GM21576 (cell line): ENCODE data around the gene PTPRT.

Experiments
- ATAC-seq: cut with Tn5 transposase; IDR thresholded peaks from one replicate; pipeline ENCODE4 v1.9.1; 2021; ENCODE audit warnings: mild to moderate bottlenecking, moderate library complexity; ENCODE audit not compliant: unreplicated experiment

Gene PTPRT

DNA sequence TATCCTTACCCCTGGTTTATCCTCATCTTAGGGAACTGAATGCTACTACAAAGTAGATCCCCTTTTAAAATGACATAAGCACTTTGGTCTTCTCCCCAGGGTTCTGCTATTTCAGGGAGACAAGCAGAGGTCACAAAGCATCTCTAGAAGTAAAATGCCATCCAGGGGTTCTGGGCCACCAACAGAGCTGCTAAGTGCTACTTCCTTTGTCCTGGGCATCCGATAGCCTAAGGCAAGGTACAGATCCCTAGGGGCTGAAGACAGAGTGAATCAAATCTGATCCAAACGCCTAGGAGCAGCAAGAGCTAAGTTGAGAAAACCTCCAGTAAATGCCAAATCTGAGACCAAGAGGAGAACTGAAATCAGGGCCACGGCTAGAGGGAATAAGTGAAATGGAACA is 161.2 kb downstream of the PTPRT start:
- ATAC-seq: no peak

DNA sequence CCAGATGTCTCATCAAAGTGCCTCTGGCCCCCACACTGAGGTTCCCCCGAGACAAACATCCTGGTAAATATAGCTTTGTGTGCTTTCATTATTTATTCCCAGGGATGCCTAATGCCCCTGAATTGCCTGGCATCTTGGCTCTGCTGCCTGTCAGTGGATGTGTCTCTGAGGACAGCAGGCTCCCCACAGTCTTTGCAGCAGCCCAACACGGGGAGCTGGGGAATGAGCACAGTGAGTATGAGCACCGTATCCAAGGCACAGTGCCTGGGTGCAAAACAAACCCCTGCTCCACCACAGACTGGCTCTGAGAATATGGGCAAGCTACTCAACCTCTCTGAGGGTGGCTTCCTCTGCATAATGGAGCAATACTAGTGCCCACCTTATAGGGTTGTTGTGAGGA is 165.9 kb downstream of the PTPRT start:
- no peak for ATAC-seq

DNA sequence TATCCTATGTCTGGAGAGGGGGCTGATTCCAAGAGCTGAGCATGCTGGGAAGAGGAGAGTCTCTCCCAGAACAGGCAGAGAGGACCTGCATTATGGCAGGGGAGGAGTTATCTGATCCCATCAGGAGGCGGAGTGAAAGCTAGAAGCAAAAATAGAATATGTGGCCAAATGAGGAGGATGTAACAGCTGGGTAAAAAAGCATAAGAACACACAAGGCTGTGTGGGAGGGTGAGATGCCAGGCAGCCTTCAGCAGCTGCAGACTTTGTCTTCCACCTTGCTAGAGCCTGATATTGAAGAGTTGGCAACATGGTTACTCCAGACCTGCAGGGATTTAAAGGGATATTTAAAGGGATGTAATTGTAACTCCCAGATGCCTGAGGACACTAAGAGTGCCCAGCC is 167.1 kb downstream of the PTPRT start:
- ATAC-seq: no peak

DNA sequence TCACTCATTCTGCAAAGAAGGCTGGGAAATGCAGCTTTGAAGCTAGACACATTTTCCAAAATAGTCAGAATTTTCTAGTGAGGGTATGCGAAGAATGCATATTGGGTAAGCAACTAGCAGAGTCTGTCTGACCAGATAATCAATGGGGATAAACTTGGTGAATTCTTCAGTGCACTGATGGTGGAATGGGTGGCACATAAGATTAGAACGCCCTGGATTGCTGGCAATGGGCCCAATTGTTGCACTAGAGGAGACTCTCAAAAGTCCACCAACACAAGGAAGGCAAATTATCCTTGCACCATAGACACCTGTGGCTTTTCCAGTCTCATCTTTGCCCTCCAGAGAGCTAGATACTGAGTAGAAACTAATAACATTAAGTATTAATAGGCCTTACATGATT is 167.6 kb downstream of the PTPRT start:
- no peak for ATAC-seq

DNA sequence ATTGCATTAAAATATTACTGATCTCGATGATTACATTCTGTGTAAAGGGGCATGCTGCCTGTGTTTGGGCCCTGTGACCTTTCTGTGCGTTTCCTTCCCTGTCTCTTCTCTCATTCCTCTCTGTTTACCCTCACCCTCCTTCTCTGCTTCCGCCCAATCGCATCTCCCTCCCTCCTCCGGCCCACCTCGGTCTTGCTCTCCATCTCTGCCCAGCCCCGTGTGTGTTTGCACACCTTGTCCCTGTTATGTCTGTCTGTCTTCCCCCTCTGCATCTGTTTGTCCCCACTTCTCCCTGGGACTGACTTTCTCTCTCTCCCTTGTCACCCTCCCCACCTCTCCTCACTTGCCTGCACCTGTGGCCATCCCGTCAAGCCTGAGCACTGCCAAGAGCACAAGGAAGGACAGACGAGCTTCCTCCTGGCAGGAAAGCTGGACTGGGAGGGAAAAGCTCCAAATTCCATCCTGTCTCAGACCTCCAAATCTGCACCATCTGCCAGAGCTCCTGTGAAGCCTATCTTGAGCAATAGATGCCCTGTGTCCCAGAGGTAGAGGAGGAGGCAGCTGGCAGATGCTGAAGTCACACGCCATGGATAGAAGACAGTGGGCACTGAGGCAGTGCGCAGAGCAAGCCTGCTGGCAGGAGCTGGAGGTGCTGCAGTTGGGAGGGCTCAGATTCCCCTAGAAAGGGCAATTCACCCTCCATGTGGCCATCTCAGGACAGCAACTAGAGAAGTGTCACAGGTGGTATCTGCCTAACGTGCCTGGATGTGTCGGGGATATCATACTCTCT is 172.3 kb downstream of the PTPRT start:
- no peak for ATAC-seq

DNA sequence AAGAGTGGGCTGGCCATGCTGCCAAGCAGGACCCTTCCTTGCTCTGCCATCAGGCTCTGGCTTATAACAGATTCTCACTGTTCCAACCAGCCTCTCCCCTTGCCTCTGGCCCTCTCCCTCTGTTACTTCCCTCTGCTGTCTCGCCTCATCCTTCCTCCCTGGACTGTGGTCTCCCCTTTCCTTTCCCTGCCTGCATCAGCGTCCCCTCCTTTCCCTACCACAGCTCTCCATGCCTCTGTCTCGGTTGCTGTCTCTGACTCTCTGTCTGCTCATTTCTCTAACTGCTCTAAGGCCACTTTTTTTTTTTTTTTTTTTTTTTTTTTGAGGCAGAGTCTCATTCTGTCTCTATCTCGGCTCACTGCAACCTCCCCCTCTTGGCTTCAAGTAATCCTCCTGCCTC is 173.4 kb downstream of the PTPRT start:
- no peak for ATAC-seq

DNA sequence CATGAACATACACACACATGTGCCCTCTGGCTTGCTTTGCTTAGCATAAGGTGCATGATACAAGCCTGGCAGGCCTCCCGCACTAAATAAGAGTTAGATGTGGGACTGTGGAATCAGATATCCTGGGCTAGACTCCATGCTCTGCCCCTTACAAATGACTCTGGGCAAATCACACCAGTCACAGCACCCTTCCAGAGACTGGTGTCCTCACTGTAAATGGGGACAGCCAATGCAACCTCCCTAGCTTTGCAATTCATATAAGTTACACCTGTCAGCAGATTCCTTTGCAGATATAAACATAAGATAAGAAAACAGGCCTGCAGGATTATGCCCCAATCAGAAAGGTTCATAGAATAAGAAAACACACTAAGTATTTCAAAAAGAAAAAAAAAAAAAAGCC is 174.1 kb downstream of the PTPRT start:
- ATAC-seq: no peak

DNA sequence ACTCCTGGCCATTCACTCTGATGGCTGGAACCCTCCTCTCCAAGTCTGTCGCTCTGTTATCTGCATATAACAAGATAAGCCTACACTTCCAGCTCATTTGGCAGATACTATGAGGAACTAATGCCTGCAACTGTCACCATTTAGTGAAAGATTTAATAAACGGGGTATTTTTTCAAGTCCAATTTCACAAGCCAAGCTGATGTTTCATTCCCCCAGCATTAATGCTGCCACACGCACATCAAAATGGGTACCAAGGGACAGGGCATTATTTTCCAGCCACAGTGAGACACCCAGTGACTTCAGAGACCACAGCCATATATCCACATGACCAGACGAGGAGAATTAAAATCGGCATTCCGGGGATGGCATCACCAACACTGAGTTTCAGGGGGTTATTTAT is 175.5 kb downstream of the PTPRT start:
- no peak for ATAC-seq

DNA sequence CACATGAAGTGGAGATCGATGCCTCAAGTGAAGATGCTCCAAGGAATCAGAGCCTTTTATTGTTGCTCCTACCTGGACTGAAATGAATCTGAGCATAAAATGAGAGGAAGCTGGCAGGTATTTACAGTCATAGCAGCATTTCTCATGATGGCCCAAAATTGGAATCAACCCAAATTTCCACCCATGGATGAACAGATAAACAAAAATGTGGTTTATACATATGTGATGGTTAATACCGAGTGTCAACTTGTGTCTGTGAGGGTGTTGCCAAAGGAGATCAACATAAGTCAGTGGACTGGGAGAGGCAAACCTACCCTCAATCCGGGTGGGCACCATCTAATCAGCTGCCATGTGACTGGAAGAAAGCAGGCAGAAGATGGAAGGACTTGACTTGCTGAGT is 178.2 kb downstream of the PTPRT start:
- ATAC-seq: no peak

DNA sequence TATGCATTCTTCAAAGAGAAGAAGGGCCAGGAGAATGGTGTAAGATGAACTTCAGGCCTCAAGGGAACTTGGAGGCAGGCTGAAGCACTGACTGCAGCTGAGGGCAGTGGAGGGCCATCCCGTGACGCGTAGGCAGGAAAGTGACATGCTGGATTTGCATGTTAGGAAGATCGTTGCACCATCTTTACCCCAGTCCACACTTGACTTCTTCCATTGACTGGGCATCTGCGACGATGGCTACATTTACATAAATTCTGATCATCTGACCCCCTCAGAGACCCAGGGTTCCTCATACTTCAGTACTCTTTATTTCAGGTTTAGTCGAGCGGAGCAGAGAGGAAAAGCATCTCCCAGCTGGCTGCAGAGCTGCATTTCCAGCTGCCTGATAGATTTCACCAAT is 180.2 kb downstream of the PTPRT start:
- ATAC-seq: no peak

DNA sequence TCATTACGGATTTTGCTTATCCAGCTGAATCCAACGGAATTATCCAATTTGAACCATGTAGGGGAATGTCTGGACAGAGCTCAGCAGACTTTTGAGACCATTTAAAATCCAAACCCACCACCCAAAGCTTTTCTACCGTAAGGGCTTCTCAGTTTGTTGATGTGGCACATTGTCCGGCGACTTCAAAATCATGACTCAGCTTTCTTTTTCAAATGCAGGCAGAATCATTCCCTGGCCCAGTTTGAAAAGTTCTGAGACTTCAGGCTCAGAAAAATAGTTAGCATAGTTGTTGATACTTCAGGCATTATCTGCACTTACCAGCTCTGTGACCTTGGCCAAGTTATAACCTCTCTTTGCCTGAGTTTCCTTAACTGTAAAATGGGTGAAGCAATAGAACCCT is 182.2 kb downstream of the PTPRT start:
- no peak for ATAC-seq

DNA sequence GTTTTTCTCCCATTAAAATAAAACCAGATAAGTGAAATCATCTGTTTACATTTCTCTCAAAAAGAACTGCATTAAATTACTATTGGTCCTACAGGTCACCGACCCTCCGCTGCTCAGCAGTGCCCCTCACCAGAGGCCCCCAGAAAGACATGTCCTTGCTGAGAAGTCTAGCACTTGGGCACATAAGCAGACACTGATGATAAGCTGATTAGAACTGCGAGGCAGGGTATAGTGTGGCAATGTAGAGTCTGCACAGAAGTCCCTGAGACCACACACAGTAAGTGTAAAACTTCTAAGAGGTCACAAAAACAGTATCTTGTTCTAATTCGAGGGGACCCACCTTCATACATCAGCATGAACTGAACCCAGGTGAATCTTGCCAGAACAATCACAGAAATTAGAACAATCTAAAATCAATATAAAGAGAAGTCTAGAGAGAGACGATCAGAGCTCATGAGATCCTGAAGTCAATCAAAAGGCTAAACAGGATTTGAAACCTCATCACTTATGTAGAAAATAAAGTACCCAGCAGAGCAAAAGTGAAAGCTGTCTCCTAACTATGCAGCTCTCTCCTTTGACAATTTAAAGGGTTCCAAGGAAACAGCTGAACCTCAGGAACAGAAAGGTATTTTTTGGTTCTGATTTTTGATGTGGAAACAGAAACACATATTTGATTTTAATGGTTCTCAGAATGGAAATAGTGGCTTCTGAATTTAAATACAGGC is 182.9 kb downstream of the PTPRT start:
- ATAC-seq: no peak

DNA sequence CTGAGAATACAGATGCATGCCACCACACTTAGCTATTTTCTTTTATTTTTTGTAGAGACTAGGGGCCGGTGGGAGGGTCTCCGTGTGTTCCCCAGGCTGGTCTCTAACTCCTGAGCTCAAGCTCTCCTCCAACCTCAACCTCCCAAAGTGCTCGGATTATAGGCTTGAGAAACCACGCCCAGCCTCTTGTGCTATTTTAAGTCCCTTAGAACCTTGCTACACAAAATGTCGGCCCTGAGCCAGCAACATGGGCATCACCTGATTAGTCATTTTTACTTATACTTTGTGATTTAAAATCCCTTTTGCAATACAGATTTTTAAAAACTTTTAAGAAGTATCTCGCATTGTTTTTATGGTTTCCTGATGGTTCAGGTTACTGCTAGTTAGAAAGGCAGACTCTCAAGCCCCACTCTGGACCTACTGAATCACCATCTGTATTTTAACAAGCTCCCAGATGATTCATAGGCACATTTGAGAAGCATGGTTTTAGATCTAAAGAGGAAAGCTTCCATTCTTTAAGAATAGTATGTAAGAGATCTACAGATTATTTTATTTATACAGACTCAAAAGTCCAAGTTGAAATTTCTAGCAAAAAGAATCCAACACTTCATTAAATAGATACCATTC is 186.3 kb downstream of the PTPRT start:
- ATAC-seq: no peak

DNA sequence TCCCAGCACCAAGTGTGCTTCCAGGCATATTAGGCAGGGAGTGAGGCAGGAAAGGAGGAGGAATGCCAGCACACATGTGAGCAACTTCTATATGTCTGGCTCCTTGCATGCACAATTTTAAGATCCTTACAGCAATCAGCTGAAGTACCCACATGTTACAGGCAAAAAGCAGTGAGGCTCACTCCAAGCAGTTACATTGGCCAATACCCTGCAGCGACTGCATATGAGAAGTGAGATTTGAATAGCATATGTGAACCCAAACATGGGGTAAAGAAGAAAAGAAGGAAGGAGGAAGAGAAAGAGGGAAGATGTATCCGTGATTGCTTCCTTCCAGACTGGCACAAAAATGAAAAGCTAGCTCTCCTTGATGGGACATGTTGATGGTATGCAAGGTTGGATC is 193.6 kb downstream of the PTPRT start:
- ATAC-seq: no peak

DNA sequence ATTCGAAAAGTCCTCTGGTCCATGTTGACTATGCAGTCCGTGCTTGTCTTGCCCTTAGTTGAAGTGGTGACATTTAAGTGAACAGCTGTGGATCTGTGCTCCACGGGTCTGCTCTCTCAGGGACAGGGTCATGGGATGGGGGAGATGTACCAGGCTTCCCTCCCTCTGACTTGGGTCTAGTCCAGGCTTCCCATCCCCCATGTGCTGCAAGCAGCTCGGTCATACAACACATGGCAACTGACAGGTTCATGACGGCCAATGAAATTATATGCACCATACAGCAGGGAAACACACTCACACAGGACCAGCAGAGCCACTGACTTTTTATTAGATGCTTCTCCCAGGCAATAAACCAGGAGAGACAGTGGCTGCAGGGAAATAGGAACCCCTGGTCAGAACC is 201.4 kb downstream of the PTPRT start:
- no peak for ATAC-seq

DNA sequence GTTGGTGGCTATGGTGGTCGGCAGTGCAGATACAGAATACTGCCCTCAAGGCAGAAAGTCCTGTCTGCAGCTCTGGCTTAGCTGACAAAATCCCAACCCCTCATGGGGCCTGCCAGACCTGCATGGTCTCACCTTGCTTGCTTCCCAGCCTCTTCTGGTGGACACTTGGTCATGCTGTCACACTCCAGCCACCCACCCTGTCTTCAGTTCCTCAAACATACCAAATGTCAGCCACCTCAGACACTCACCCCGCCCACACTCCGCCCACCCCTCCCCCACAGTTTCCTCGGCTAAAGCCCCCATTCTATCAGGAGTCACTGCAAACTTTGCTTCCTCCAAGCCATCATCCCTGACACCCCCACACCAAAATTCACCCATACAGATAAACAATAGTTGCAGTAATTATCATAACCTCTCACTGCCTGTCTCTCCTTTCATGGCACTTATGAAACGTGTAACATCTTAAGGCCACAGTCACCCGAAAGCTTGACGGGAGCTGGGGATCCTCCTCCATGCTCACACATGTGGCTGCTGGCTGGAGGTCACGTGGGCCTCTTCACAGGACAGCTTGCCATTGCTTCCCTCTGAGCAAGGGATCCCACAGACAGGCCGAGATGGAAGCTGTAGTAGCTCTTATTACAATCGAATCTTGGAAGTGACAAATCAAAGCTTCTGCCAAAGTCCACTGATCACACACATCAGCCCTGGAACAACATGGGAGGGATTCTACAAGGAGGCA is 202.2 kb downstream of the PTPRT start:
- ATAC-seq: no peak

DNA sequence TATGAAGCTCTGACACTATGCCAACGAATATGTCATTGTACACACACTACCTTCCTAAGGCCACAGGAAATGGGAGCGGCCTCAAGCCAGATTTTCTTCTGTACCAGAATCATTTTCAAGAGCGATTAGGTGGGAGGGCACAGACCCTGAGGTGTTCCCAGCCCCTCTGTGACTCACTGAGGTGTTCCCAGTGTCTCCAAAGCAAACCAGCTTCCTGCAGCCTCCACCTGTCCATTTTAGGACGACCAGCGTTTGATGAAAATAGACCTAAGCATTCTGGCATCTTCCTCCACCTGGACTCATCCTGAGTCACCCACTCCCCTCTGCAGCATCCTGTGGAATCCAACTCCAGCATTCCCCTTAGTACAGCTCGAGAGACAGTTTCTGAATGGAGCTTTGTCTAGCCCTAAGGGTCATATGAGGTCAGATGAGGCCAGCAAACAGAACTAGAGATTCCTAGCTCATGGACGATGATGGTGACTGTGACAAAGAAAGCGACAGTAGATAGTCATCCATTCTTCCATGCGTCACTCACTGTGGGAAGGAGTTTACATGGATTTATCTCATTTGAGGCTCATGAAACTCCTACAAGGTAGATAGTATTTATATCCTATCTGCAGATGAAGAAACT is 203.4 kb downstream of the PTPRT start:
- ATAC-seq: no peak

DNA sequence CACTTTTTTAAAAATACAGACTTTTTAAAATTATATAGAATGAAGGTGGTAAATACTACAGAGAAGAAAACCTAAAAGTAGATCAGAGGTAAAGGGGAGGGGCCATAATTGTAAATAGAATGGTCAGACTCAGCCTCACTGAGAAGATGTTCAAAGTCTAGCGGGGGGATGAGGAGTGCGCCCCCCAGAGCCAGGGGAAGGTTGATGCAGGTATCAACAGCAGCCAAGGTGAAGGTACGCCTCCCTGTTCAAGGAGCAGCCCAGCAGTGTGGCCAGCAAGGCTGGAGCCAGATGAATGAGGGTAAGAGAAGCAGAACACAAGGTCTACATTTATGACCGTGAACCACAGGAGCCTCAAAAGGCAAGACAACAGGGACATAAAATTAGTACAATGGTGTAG is 204.1 kb downstream of the PTPRT start:
- ATAC-seq: no peak

DNA sequence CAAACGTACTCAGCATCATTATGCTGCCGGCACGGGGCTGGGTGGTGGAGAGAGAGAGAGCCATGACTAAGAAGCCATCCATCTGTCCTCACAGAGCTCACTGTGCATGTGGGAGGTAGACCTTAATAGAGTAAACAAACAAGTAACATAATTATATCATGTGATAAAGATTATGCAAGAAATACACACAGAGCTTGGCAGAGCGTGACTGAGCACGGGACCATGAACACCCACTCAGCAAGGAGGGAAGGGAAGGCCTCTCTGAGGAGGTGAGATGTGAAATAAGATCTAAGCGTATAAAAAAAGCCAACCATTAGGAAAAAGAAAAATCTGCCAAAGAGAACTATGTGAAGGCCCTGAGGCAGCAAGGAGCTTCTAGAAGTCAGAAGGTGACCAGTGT is 207.5 kb downstream of the PTPRT start:
- ATAC-seq: no peak

DNA sequence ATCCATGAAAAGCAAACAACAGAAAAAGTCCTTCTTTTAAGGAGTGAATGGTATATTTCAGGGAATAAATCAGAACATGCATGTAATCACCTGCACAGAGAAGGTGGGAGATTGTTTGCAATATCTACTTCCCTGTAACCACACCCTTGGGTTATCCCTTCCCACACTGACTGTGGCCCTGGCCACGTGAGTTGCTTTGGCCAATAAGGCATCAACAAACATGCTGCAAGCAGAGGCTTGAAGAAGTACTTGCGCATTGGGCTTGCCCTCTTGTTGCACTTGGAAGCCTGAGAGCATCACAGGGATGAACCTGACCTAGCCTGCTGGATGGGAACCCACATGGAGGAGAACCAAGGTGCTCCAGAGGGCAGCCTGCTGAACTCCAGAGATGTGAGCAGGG is 208.5 kb downstream of the PTPRT start:
- ATAC-seq: no peak

DNA sequence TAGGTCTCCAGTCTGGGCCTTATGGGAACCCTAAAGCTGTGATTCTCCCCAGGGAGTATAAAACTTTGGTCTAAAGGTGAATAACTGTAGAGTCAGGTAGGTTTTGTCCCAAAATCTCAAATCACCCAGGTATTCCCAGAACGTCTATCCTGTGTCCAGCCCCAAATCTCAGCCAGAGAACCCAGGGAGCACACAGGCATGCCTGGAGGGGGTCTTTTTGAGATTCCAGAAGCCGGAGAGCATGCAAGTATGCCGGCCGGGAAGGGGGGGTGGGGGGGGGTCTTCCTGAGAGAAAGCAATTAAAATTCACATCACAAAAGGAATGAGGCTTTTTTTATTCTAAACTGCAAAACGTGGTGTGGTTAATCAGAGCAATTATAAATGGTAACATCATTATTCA is 210.0 kb downstream of the PTPRT start:
- no peak for ATAC-seq
